Large intestine (tissue), 3 donors: ENCODE results near the gene TSC22D2. TPM values are rescaled to one million over a fixed set of nuclear protein-coding genes. Genes with fewer than 3 reads are reported as not detected.

Source experiments
- DNase-seq, 2 donors: peaks; one replicate each; pipeline versions ENCODE4 v3.0.0 to v3.0.0-alpha.2; 2013
- H3K27ac ChIP-seq: one replicate; pipeline ENCODE4 v1.5.1; 2013; ENCODE audit warnings: low read length
- H3K27me3 ChIP-seq: 2 replicates; pipeline ENCODE4 v1.6.1; 2013; ENCODE audit warnings: low read length; ENCODE audit not compliant: control insufficient read depth, insufficient read depth
- H3K36me3 ChIP-seq: 2 replicates; pipeline ENCODE4 v1.6.1; 2013; ENCODE audit warnings: low read length; ENCODE audit not compliant: control insufficient read depth, insufficient read depth
- H3K4me1 ChIP-seq: one replicate; pipeline ENCODE4 v1.6.1; 2013; ENCODE audit warnings: low read length; ENCODE audit not compliant: control insufficient read depth, insufficient read depth
- H3K4me3 ChIP-seq: one replicate; pipeline ENCODE4 v1.5.1; 2013; ENCODE audit warnings: low read length
- H3K9me3 ChIP-seq: one replicate; pipeline ENCODE4 v1.6.1; 2013; ENCODE audit warnings: mild to moderate bottlenecking, low read depth, low read length, moderate library complexity; ENCODE audit not compliant: control insufficient read depth
- WGBS: methylation state at CpG from one replicate; pipeline ENCODE4 v1.1.5; 2013; ENCODE audit warnings: low lambda C conversion rate; ENCODE audit not compliant: insufficient coverage; 5-methylcytosine and 5-hydroxymethylcytosine counted together
- polyA plus RNA-seq: library from polyadenylated mRNA; unstranded; fragments of 120-200 nt; gene quantifications from one replicate; pipeline ENCODE4 v1.2.1, GENCODE V29; 2013

Gene TSC22D2
- polyA plus RNA-seq, 1 donor: 45.0 TPM

- WGBS: 50% methylated on average over 9 of the region's 17 CpGs
- DNase-seq: peak; percentile 54 to 76
- Histone ChIP-seq H3K4me1 (no peaks in the 10 kb centered on the region), H3K36me3 (no peaks in the 10 kb centered on the region), H3K27me3 (no peaks in the 10 kb centered on the region), H3K4me3 (no peak overlapping the region), H3K27ac (no peak overlapping the region), H3K9me3 (no peaks in the 10 kb centered on the region)
Measured at GRCh38 chr3:150384296-150385212, 23.5 kb upstream of the TSC22D2 start.

- H3K9me3 ChIP-seq: no peaks in the 10 kb centered on the region
- no peaks in the 10 kb centered on the region for H3K27me3 ChIP-seq
- H3K27ac ChIP-seq: no peak overlapping the region
- H3K36me3 ChIP-seq: no peaks in the 10 kb centered on the region
- H3K4me3 ChIP-seq: no peak overlapping the region
- WGBS: 92% methylated on average over 1 of the region's 6 CpGs
- no peaks in the 10 kb centered on the region for H3K4me1 ChIP-seq
- DNase-seq: no peak
Measured at GRCh38 chr3:150385296-150386242, 22.5 kb upstream of the TSC22D2 start.

- H3K27me3 ChIP-seq: no peaks in the 10 kb centered on the region
- no peaks in the 10 kb centered on the region for H3K36me3 ChIP-seq
- DNase-seq: no peak
- no peak overlapping the region for H3K27ac ChIP-seq
- H3K9me3 ChIP-seq: no peaks in the 10 kb centered on the region
- 87% methylated on average over 2 of the region's 5 CpGs for WGBS
- no peak overlapping the region for H3K4me3 ChIP-seq
- peaks cover 4% of the 10 kb centered on the region for H3K4me1 ChIP-seq
Measured at GRCh38 chr3:150388498-150389418, 19.3 kb upstream of the TSC22D2 start.

GRCh38 chr3:150390087-150390486 lies 18.0 kb upstream of the TSC22D2 start:
- no peaks in the 10 kb centered on the region for H3K9me3 ChIP-seq
- H3K4me1 ChIP-seq: peaks cover 12% of the 10 kb centered on the region
- no peak overlapping the region for H3K27ac ChIP-seq
- H3K36me3 ChIP-seq: no peaks in the 10 kb centered on the region
- DNase-seq: no peak
- no peaks in the 10 kb centered on the region for H3K27me3 ChIP-seq
- no peak overlapping the region for H3K4me3 ChIP-seq

- H3K27me3 ChIP-seq: no peaks in the 10 kb centered on the region
- DNase-seq: no peak
- no peak overlapping the region for H3K27ac ChIP-seq
- H3K9me3 ChIP-seq: no peaks in the 10 kb centered on the region
- H3K36me3 ChIP-seq: no peaks in the 10 kb centered on the region
- H3K4me1 ChIP-seq: peaks cover 12% of the 10 kb centered on the region
- no peak overlapping the region for H3K4me3 ChIP-seq
Measured at GRCh38 chr3:150391161-150391560, 16.9 kb upstream of the TSC22D2 start.

- Histone ChIP-seq H3K9me3 (no peaks in the 10 kb centered on the region), H3K36me3 (no peaks in the 10 kb centered on the region), H3K27ac (no peak overlapping the region), H3K4me3 (no peak overlapping the region), H3K27me3 (no peaks in the 10 kb centered on the region), H3K4me1 (peaks cover 17% of the 10 kb centered on the region)
- no CpG with 5 or more reads among the region's 1 CpG for whole genome bisulfite sequencing
- DNase-seq: no peak
Measured at GRCh38 chr3:150393745-150394144, 14.4 kb upstream of the TSC22D2 start.

GRCh38 chr3:150394606-150395005 lies 13.5 kb upstream of the TSC22D2 start:
- Histone ChIP-seq H3K9me3 (no peaks in the 10 kb centered on the region), H3K4me3 (no peak overlapping the region), H3K27me3 (no peaks in the 10 kb centered on the region), H3K27ac (peak overlapping the region; percentile 4), H3K4me1 (peaks cover 17% of the 10 kb centered on the region), H3K36me3 (no peaks in the 10 kb centered on the region)
- no CpG with 5 or more reads among the region's 2 CpGs for WGBS
- no peak for DNase-seq

GRCh38 chr3:150396491-150396890 lies 11.6 kb upstream of the TSC22D2 start:
- Histone ChIP-seq H3K4me3 (no peak overlapping the region), H3K4me1 (peaks cover 17% of the 10 kb centered on the region), H3K27me3 (no peaks in the 10 kb centered on the region), H3K9me3 (no peaks in the 10 kb centered on the region), H3K27ac (no peak overlapping the region), H3K36me3 (no peaks in the 10 kb centered on the region)
- WGBS: 80% methylated on average over 1 of the region's 1 CpG
- DNase-seq: no peak

GRCh38 chr3:150396956-150397550 lies 11.0 kb upstream of the TSC22D2 start:
- H3K9me3 ChIP-seq: no peaks in the 10 kb centered on the region
- H3K27me3 ChIP-seq: no peaks in the 10 kb centered on the region
- 100% methylated on average over 1 of the region's 3 CpGs for WGBS
- no peak overlapping the region for H3K4me3 ChIP-seq
- no peaks in the 10 kb centered on the region for H3K36me3 ChIP-seq
- no peak for DNase-seq
- H3K4me1 ChIP-seq: peaks cover 17% of the 10 kb centered on the region
- H3K27ac ChIP-seq: no peak overlapping the region
